Adrenal gland (tissue), 12 donors: ENCODE measurements around the gene A1BG. TPM values are rescaled to one million over a fixed set of nuclear protein-coding genes. Genes with fewer than 3 reads are reported as not detected.

Experiments
- DNase-seq, 7 donors: peaks; one replicate each; pipeline ENCODE4 v3.0.0-alpha.2; 2019 to 2020
- H3K27ac ChIP-seq, 5 donors: fragments of 200-600 bp; sonication (generic) in 4 of 5; 1 replicate in 3 of 5; 2 replicates in 2 of 5; pipeline versions ENCODE4 v1.5.1 to v1.8.0; 2016 to 2020; ENCODE audit warnings: mild to moderate bottlenecking in 1 of 5
- H3K27me3 ChIP-seq: fragments of 200-600 bp; 2 replicates; pipeline ENCODE4 v1.8.0; 2021
- H3K36me3 ChIP-seq, 2 donors: fragments of 200-600 bp; replicated peaks in 1 of 2; 1 replicate in 1 of 2; 2 replicates in 1 of 2; pipeline versions ENCODE4 v1.5.1 to v1.8.0; 2018 to 2022
- H3K4me1 ChIP-seq, 2 donors: fragments of 200-600 bp; replicated peaks in 1 of 2; 1 replicate in 1 of 2; 2 replicates in 1 of 2; pipeline versions ENCODE4 v1.5.1 to v1.8.0; 2018 to 2021
- H3K4me3 ChIP-seq, 4 donors: fragments of 200-600 bp; sonication (generic) in 3 of 4; one replicate each; pipeline ENCODE4 v1.5.1; 2016 to 2018
- H3K9me3 ChIP-seq, 3 donors: fragments of 200-600 bp; sonication (generic) in 1 of 3; replicated peaks in 1 of 3; 1 replicate in 2 of 3; 2 replicates in 1 of 3; pipeline versions ENCODE4 v1.5.1 to v1.8.0; 2016 to 2021
- POLR2A ChIP-seq, 2 donors: fragments of 450-650 bp; IDR thresholded peaks; one replicate each; pipeline ENCODE4 v1.6.1; 2017; ENCODE audit warnings: antibody characterized with exemption in 2 of 2, mild to moderate bottlenecking in 2 of 2, moderate library complexity in 1 of 2
- WGBS, 4 donors: extraction: QIAGEN DNeasy Blood & Tissue Kit in 2 of 4; methylation state at CpG; one replicate each; pipeline versions ENCODE4 v1.1.5 to v1.1.7; 2013 to 2017; 5-methylcytosine and 5-hydroxymethylcytosine counted together
- intact Hi-C, 2 donors: fragments of 100-400 bp; cut with DNase I; formaldehyde crosslinking; loops; one replicate each; pipeline versions ENCODE4 v1.14.1 to v1.15.0; 2022 to 2023
- polyA plus RNA-seq, 3 donors: library from polyadenylated mRNA; stranded (reverse); fragments of 200-250 nt in 2 of 3; fragments of 350-450 nt in 1 of 3; fragmentation: Illumina TruSeq in 1 of 3; extraction: RNeasy Lipid Tissue Mini Kit (QIAGEN cat#74804) in 1 of 3; gene quantifications; one replicate each; pipeline ENCODE4 v1.2.3, GENCODE V29; 2013 to 2014
- total RNA-seq, 9 donors: library from RNA; depleted of rRNA in 4 of 9; stranded (reverse); fragments of >200 nt in 4 of 9; fragments of 120-200 nt in 1 of 9; fragmentation: NEBNext Ultra II Directional in 1 of 9; extraction: Animal tissue kit (Norgen Biotek cat#: 25700) in 1 of 9; gene quantifications; one replicate each; pipeline versions ENCODE4 v1.1.0 to v1.2.4, GENCODE V29; 2013 to 2023
- TF ChIP-seq, protein P1 (sequence below), 6 experiments: fragments of 450-650 bp in 4 of 6; fragments of 200-600 bp in 2 of 6; sonication (generic) in 1 of 6; IDR thresholded peaks; 1 replicate in 5 of 6; 2 replicates in 1 of 6; pipeline versions ENCODE4 v1.5.1 to v1.8.0; 2016 to 2021; ENCODE audit warnings: antibody characterized with exemption in 6 of 6, mild to moderate bottlenecking in 2 of 6, moderate library complexity in 1 of 6
- donor health status: healthy with polysubstance abuse.
- donor health status: Bipolar disorder and iron deficiency.
- donor health status: DM: yes; HTN: yes; CAD: no.
- donor health status: DM: no; HTN: no; CAD: no.
- donor health status: DM: no; HTN: no; CAD: no.
- donor health status: DM: yes; HTN: yes; CAD: no.

Gene A1BG
- total and polyA plus RNA-seq, 12 donors, result 0.39 to 41.3 (median 6.6) TPM; not detected in 1

DNA sequence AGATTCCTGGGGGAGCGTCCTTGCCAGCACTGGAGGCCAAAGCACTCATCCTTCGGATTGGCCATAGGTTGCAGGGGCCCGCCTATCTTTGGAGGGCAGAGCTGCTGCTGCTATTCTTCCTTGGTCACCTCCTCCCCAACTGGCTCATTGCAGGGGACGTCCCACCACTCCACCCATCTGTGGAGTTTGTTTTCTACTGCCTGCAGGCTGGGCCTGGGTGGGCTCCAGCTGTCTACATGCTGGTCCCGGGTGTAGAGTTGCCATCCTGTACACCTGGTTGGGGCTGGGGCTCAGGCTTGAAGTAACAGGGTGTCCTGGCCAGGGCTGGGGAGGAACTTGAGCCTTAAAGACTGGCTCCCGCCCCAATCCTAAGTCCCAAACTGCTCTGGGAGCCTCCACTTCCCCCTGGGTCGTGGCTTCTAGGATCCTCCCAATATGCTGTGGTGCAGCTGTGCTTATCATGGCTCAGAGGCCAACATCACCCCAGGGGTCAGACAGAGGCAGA, 44.3 kb upstream of the A1BG start:
- intact Hi-C loops, result no loop called here
- WGBS, 4 donors, result 50 to 86% (median 75%) methylated on average over 1 to 7 of the region's 7 CpGs
- Histone ChIP-seq H3K27ac (no peak overlapping the region), H3K9me3 (no peaks in the 10 kb centered on the region), H3K36me3 (peaks cover 0 to 24% of the 10 kb centered on the region in 2 donors), H3K4me3 (no peak overlapping the region), H3K4me1 (peaks cover 11 to 19% of the 10 kb centered on the region in 2 donors), H3K27me3 (peaks cover 4% of the 10 kb centered on the region)
- DNase-seq, result peak in 1 of 7 donors; percentile 11
- TF ChIP-seq, protein P1, sequence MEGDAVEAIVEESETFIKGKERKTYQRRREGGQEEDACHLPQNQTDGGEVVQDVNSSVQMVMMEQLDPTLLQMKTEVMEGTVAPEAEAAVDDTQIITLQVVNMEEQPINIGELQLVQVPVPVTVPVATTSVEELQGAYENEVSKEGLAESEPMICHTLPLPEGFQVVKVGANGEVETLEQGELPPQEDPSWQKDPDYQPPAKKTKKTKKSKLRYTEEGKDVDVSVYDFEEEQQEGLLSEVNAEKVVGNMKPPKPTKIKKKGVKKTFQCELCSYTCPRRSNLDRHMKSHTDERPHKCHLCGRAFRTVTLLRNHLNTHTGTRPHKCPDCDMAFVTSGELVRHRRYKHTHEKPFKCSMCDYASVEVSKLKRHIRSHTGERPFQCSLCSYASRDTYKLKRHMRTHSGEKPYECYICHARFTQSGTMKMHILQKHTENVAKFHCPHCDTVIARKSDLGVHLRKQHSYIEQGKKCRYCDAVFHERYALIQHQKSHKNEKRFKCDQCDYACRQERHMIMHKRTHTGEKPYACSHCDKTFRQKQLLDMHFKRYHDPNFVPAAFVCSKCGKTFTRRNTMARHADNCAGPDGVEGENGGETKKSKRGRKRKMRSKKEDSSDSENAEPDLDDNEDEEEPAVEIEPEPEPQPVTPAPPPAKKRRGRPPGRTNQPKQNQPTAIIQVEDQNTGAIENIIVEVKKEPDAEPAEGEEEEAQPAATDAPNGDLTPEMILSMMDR (IDR thresholded peaks at IDR 0.05), result no peak
- TF ChIP-seq POLR2A (IDR thresholded peaks at IDR 0.05), result no peak

DNA sequence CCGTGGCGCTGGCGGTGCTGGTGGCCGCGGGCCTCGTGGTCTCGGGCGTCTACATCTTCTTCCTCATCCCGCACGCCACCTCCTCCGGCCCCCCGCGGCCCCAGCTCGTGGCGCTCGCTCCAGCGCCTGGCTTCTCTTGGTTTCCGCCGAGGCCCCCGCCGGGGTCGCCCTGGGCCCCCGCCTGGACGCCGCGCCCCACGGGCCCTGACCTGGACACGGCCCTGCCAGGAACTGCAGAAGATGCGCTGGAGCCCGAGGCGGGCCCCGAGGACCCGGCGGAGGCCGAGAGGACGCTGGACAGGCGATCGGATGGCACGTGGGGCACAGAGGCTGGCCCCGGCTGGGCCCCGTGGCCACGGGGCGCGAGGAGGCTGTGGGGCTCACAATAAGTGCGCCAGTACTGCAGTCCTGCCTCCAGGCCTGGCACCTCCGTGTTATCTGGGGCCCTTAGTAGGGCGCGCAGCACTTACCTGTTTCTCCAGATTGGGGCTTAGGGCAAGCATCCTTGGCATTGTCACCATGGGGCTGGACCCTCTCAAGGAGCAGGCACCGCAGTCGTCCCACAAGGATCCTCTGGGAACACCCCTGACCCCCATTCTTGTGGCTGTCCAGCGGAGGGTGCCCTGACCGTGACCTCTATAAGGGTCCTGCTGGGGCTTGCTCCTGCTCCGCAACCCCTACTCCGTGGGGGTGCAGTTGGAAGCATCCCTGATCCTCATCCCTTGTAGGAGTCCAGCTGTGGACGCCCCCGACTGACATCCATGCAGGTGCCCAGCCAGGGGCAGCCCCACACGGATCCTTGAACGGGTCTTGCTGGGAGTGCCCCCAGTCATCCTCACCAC, 43.6 kb upstream of the A1BG start:
- peaks cover 0 to 29% of the 10 kb centered on the region in 2 donors for H3K36me3 ChIP-seq
- H3K4me3 ChIP-seq, result no peak overlapping the region
- no peak overlapping the region for H3K27ac ChIP-seq
- H3K9me3 ChIP-seq, result no peaks in the 10 kb centered on the region
- peaks cover 4% of the 10 kb centered on the region for H3K27me3 ChIP-seq
- TF ChIP-seq POLR2A (IDR thresholded peaks at IDR 0.05), result no peak
- TF ChIP-seq, protein P1 (IDR thresholded peaks at IDR 0.05), result no peak
- 24 to 61% (median 44%) methylated on average over 1 to 58 of the region's 58 CpGs for WGBS, 4 donors
- H3K4me1 ChIP-seq, result peaks cover 9 to 15% of the 10 kb centered on the region in 2 donors
- no peak for DNase-seq
- intact Hi-C loops, result no loop called here

DNA sequence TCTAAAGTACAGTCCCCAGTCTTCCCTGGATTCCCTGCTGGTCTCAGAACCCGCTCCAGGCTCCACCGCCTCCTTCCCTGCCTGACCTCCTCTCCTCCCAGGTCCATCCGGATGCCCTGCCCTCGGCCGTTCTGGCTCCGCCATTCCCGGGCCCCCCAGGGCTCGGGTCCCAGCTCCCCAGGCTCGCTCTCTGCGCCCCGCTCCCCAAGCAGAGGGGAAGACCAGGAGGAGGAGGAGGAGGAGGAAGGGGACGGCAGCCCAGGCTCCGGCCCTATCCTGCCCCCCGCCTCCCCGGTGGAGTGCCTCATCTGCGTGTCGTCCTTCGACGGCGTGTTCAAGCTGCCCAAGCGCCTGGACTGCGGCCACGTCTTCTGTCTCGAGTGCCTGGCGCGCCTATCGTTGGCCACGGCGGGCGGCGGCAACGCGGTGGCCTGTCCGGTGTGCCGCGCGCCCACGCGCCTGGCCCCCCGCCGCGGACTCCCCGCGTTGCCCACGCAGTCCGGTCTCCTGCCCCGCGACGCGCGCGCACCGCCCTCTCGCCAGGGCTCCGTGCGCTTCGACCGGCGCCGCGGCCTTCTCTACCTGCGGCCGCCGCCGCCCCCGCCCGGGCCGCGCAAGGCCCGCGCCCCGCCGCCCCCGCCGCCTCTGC, 42.8 kb upstream of the A1BG start:
- WGBS, 4 donors, result 2 to 15% (median 7%) methylated on average over 8 to 75 of the region's 75 CpGs
- intact Hi-C loops, result no loop called here
- TF ChIP-seq, protein P1 (IDR thresholded peaks at IDR 0.05), result no peak
- no peak for TF ChIP-seq POLR2A (IDR thresholded peaks at IDR 0.05)
- Histone ChIP-seq H3K36me3 (peaks cover 0 to 37% of the 10 kb centered on the region in 2 donors), H3K27me3 (peaks cover 4% of the 10 kb centered on the region), H3K4me3 (no peak overlapping the region), H3K27ac (no peak overlapping the region), H3K9me3 (no peaks in the 10 kb centered on the region), H3K4me1 (peaks cover 6 to 12% of the 10 kb centered on the region in 2 donors)
- DNase-seq, result peak in 1 of 7 donors; percentile 46

DNA sequence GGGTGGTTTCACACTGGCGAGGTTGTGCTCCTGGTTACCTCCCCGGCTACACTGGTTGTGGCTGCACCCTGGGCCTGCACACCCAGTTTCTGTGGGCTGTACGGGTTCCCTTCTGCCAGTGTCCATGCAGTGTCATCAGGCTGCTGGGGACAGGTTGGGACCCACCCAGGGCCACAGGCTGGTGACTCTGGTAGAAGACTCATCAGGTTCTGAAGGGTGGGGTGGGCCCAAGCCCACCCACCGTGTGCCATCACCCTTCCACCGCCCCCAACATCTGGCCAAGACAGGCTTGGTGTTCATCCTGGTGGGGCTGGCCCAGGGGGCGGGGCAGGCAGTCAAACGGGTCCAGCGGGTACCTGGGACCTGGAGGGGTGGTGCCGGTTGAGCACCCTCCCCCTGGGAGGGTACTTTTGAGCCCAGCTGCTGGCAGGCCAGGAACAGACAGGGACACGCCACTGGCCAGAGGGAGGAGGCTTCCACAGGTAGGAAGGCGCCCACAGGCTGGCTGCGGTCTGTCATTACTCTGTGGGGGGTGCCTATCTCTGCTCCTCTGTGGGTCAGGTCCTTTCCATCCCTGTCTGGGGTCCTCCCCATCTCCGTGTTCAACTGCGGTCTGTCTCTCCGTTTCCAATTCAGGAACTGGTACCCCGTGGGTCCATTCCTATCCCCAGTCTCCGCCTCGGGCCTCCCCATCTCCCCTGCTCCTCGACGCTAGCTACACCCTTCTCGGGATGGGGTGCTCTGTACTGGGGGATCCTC, 42.1 kb upstream of the A1BG start, which contains the start of gene RNF225:
TSS of gene RNF225 (plus strand) at position 437 of the 759 bp plus-strand sequence. CDS start 434 bp downstream, outside the sequence.
- H3K4me1 ChIP-seq, result peaks cover 1 to 7% of the 10 kb centered on the region in 2 donors
- no peak for DNase-seq
- H3K4me3 ChIP-seq, result no peak within 1 kb of the TSS
- H3K9me3 ChIP-seq, result no peaks in the 10 kb centered on the region
- peaks cover 4% of the 10 kb centered on the region for H3K27me3 ChIP-seq
- WGBS, 4 donors, result 35 to 47% (median 42%) methylated on average over 12 to 21 of the region's 21 CpGs
- TF ChIP-seq, protein P1 (IDR thresholded peaks at IDR 0.05), result no peak
- no peak for TF ChIP-seq POLR2A (IDR thresholded peaks at IDR 0.05)
- H3K36me3 ChIP-seq, result peaks cover 0 to 44% of the 10 kb centered on the region in 2 donors
- no peak within 1 kb of the TSS for H3K27ac ChIP-seq
- intact Hi-C loops, result no loop called here
